Fibroblast of the conjunctiva (primary cell): Measurements from ENCODE around the gene SHROOM2.
A peak's percentile ranks its signal among the peaks of the same experiment; 100 is the strongest.

Source experiments
- DNase-seq: peaks from one replicate; pipeline ENCODE4 v3.0.0-alpha.2; 2010; ENCODE audit warnings: low read depth

SHROOM2 gene

GRCh38 chrX:9865804-9866472, 79.7 kb downstream of the SHROOM2 start:
- DNase-seq = no peak

- no peak for DNase-seq
These were observed 80.4 kb downstream of the SHROOM2 start for GRCh38 chrX:9866633-9867032.

GRCh38 chrX:9867226-9867625, 81.0 kb downstream of the SHROOM2 start:
- DNase-seq = no peak

- no peak for DNase-seq
These were observed 81.5 kb downstream of the SHROOM2 start for GRCh38 chrX:9867753-9868152.

GRCh38 chrX:9871701-9872268, 85.6 kb downstream of the SHROOM2 start:
- no peak for DNase-seq

GRCh38 chrX:9873360-9873759, 87.1 kb downstream of the SHROOM2 start:
- DNase-seq = no peak

- DNase-seq = no peak
These were observed 87.7 kb downstream of the SHROOM2 start for GRCh38 chrX:9873952-9874351.

- no peak for DNase-seq
These were observed 88.3 kb downstream of the SHROOM2 start for GRCh38 chrX:9874483-9874882.

GRCh38 chrX:9875801-9876200, 89.6 kb downstream of the SHROOM2 start:
- DNase-seq = no peak

- no peak for DNase-seq
These were observed 90.0 kb downstream of the SHROOM2 start for GRCh38 chrX:9876201-9876600.

GRCh38 chrX:9878146-9878820, 92.1 kb downstream of the SHROOM2 start:
- DNase-seq = no peak

- DNase-seq = no peak
These were observed 94.0 kb downstream of the SHROOM2 start for GRCh38 chrX:9880237-9880636.

- no peak for DNase-seq
These were observed 94.6 kb downstream of the SHROOM2 start for GRCh38 chrX:9880870-9881269.

GRCh38 chrX:9882669-9883446, 96.6 kb downstream of the SHROOM2 start:
- no peak for DNase-seq

- no peak for DNase-seq
These were observed 98.0 kb downstream of the SHROOM2 start for GRCh38 chrX:9884031-9884779.

GRCh38 chrX:9885150-9885549, 98.9 kb downstream of the SHROOM2 start:
- peak; percentile 28 for DNase-seq

GRCh38 chrX:9887659-9888297, 101.5 kb downstream of the SHROOM2 start:
- DNase-seq = no peak

GRCh38 chrX:9888953-9889470, 102.8 kb downstream of the SHROOM2 start:
- no peak for DNase-seq

GRCh38 chrX:9890681-9891091, 104.5 kb downstream of the SHROOM2 start:
- no peak for DNase-seq

GRCh38 chrX:9895225-9895912, 109.1 kb downstream of the SHROOM2 start:
- DNase-seq = no peak

GRCh38 chrX:9897761-9898161, 111.5 kb downstream of the SHROOM2 start:
- DNase-seq = no peak
